HepG2 (cell line): Measurements from ENCODE around the gene VCL. TPM values are rescaled to one million over a fixed set of nuclear protein-coding genes. Genes with fewer than 3 reads are reported as not detected.

Source experiments
- ZFP41 ChIP-seq: sonication (generic); formaldehyde crosslinking; IDR thresholded peaks from 2 replicates; pipeline ENCODE4 v1.4.0; 2020; ENCODE audit warnings: mild to moderate bottlenecking, missing genetic modification reagents, borderline replicate concordance
- ZSCAN22 ChIP-seq: sonication (generic); formaldehyde crosslinking; IDR thresholded peaks from 2 replicates; pipeline ENCODE4 v1.4.0; 2020; ENCODE audit warnings: mild to moderate bottlenecking, missing genetic modification reagents
- polyA plus RNA-seq, 8 experiments: library from polyadenylated mRNA; depleted of rRNA in 3 of 8; stranded (reverse) in 7 of 8; unstranded in 1 of 8; fragments of >200 nt; fragmentation: Illumina TruSeq in 4 of 8; extraction: Trizol in 4 of 8; gene quantifications; 2 replicates each; pipeline versions ENCODE4 v1.2.1 to v1.2.3, GENCODE V29; 2011 to 2016; ENCODE audit warnings: low read depth in 4 of 8, missing spikeins in 1 of 8, mixed read lengths in 1 of 8; ENCODE audit not compliant: insufficient read depth in 1 of 8
- total RNA-seq, 5 experiments: library from RNA; depleted of rRNA; stranded (reverse); fragments of >200 nt; fragmentation: Illumina TruSeq; extraction: Trizol; gene quantifications; 2 replicates each; pipeline ENCODE4 v1.2.3, GENCODE V29; 2016; ENCODE audit warnings: low read depth in 1 of 5

Gene VCL
- total and polyA plus RNA-seq, 2 of the 13 experiments (the other 11 are each of a cell fraction or from before 2014, with no cell fraction given), result 17.3 to 26.9 TPM

GRCh38 chr10:74167443-74167842 is 169.5 kb downstream of the VCL start (continued):
- TF ChIP-seq ZFP41 (no peak), ZSCAN22 (CRISPR knock-in tag) (no peak)
- TF ChIP-seq, all 625 proteins: peak for 0

Other genes with a start within 250 kb of the VCL start
- gene CHCHD1, start 216.1 kb upstream of the VCL start, total RNA-seq (2016; rRNA removed; fragmentation: Illumina TruSeq; extraction: Trizol), result 71.2 and 91.7 TPM in 2 replicates
- 30.6 and 36.9 TPM in 2 replicates for gene CHCHD1, start 216.1 kb upstream of the VCL start, polyA plus RNA-seq (2011; rRNA removed)
- gene ZSWIM8, start 212.5 kb upstream of the VCL start, total RNA-seq (2016; rRNA removed; fragmentation: Illumina TruSeq; extraction: Trizol), result 21.0 and 39.9 TPM in 2 replicates
- gene ZSWIM8, start 212.5 kb upstream of the VCL start, polyA plus RNA-seq (2011; rRNA removed), result 98.2 and 142 TPM in 2 replicates
- 5.6 and 10.7 TPM in 2 replicates for gene NDST2, start 186.5 kb upstream of the VCL start, total RNA-seq (2016; rRNA removed; fragmentation: Illumina TruSeq; extraction: Trizol)
- gene NDST2, start 186.5 kb upstream of the VCL start, polyA plus RNA-seq (2011; rRNA removed), result 25.5 and 30.1 TPM in 2 replicates
- 13.0 and 15.9 TPM in 2 replicates for gene CAMK2G, start 123.6 kb upstream of the VCL start, total RNA-seq (2016; rRNA removed; fragmentation: Illumina TruSeq; extraction: Trizol)
- gene CAMK2G, start 123.6 kb upstream of the VCL start, polyA plus RNA-seq (2011; rRNA removed), result 18.8 and 19.3 TPM in 2 replicates
- 4.8 and 11.2 TPM in 2 replicates for gene PLAU, start 87.0 kb upstream of the VCL start, total RNA-seq (2016; rRNA removed; fragmentation: Illumina TruSeq; extraction: Trizol)
- 0.37 and 0.45 TPM in 2 replicates for gene PLAU, start 87.0 kb upstream of the VCL start, polyA plus RNA-seq (2011; rRNA removed)
- 31.6 and 51.1 TPM in 2 replicates for gene AP3M1, start 152.7 kb downstream of the VCL start, total RNA-seq (2016; rRNA removed; fragmentation: Illumina TruSeq; extraction: Trizol)
- 23.7 and 29.0 TPM in 2 replicates for gene AP3M1, start 152.7 kb downstream of the VCL start, polyA plus RNA-seq (2011; rRNA removed)
- 79.1 and 129 TPM in 2 replicates for gene ADK, start 153.1 kb downstream of the VCL start, total RNA-seq (2016; rRNA removed; fragmentation: Illumina TruSeq; extraction: Trizol)
- gene ADK, start 153.1 kb downstream of the VCL start, polyA plus RNA-seq (2011; rRNA removed), result 35.0 and 48.6 TPM in 2 replicates